ENCODE measurements around the gene MAGOH. TPM values are rescaled to one million over a fixed set of nuclear protein-coding genes. Genes with fewer than 3 reads are reported as not detected.
A peak's percentile ranks its signal among the peaks of the same experiment; 100 is the strongest.

The MAGOH gene
- total and polyA plus RNA-seq, 9 of the 15 experiments (the other 6 are each of a cell fraction or from before 2014, with no cell fraction given), result 102 to 342 (median 135) TPM

DNA sequence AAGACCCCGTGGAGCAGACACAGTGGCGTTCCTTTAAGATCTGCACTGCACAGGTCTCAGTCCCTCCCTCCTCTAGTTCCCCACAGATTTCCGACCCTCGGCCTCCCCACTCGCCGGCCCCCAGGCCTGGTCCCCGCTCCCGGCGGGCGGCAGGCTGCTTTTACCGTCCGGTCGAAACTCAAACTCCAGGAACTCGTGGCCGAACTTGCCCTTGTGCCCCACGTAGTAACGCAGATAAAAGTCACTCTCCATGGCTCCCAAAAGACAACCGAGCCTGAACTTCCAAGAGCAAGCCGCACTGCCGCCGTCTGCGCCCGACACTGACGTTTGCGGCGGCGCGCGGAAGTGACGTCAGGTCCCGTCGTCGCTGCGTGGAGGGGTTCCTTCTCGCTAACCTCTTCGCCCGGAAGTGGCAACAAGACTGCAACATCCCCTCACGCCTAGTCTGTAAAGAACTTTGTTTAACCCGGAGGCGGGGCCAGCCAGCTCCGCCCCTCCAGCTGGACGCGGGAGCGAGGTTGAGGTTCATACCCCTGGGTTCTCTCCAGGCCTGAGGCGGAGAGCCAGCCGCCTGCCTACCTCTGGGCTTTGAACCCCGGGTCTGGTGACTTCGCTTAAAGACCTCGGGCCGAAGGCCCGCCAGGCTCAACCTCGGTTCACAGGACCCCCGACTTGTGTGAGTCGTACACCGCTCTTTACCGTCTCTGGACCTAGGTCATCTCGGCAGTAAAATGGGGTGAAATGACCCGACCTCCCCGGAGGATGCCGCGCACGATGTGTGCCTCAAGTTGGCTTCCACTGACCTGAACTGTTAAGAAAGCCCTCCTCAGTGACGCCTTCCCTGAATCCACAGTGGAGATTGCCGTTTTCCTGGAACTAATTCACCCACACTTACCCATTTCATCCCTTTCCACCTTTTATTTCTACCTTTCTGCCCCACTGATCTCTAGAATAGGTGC is at the start of gene MAGOH (continued):
- TF ChIP-seq, protein P1, sequence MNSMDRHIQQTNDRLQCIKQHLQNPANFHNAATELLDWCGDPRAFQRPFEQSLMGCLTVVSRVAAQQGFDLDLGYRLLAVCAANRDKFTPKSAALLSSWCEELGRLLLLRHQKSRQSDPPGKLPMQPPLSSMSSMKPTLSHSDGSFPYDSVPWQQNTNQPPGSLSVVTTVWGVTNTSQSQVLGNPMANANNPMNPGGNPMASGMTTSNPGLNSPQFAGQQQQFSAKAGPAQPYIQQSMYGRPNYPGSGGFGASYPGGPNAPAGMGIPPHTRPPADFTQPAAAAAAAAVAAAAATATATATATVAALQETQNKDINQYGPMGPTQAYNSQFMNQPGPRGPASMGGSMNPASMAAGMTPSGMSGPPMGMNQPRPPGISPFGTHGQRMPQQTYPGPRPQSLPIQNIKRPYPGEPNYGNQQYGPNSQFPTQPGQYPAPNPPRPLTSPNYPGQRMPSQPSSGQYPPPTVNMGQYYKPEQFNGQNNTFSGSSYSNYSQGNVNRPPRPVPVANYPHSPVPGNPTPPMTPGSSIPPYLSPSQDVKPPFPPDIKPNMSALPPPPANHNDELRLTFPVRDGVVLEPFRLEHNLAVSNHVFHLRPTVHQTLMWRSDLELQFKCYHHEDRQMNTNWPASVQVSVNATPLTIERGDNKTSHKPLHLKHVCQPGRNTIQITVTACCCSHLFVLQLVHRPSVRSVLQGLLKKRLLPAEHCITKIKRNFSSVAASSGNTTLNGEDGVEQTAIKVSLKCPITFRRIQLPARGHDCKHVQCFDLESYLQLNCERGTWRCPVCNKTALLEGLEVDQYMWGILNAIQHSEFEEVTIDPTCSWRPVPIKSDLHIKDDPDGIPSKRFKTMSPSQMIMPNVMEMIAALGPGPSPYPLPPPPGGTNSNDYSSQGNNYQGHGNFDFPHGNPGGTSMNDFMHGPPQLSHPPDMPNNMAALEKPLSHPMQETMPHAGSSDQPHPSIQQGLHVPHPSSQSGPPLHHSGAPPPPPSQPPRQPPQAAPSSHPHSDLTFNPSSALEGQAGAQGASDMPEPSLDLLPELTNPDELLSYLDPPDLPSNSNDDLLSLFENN (IDR thresholded peaks at IDR 0.05; ENCODE audit: low read depth in 2 of 2, low read length in 2 of 2), result no peak; a peak in 1 of 4 replicates
- TF ChIP-seq KHSRP (IDR thresholded peaks at IDR 0.05) (peak; percentile 98), BMI1 (IDR thresholded peaks at IDR 0.05; ENCODE audit: low read length) (no peak), ZNF133 (CRISPR knock-in tag; IDR thresholded peaks at IDR 0.05) (no peak), PHF21A (IDR thresholded peaks at IDR 0.05; ENCODE audit: borderline replicate concordance, low read depth) (no peak), JUND (IDR thresholded peaks at IDR 0.05; ENCODE audit: borderline replicate concordance, low read depth, low read length) (peak; percentile 89), JUND (tag; IDR thresholded peaks at IDR 0.05; ENCODE audit: borderline replicate concordance, low read depth, low read length) (peak; percentile 70; the same call in 2 of the 3 replicates), CHCHD3 (CRISPR knock-in tag; IDR thresholded peaks at IDR 0.05) (0 out of 2 replicates have a peak, but pooled peaks have one; percentile 26), BACH1 (tag; IDR thresholded peaks at IDR 0.05) (no peak), STAG1 (CRISPR knock-in tag; IDR thresholded peaks at IDR 0.05; ENCODE audit: borderline replicate concordance) (no peak), PCBP2 (IDR thresholded peaks at IDR 0.05; ENCODE audit: low read depth, low read length, poor library complexity, severe bottlenecking) (no peak), EP300 (IDR thresholded peaks at IDR 0.05; ENCODE audit: low read length) (peak; percentile 85)
- TF ChIP-seq, protein P2, sequence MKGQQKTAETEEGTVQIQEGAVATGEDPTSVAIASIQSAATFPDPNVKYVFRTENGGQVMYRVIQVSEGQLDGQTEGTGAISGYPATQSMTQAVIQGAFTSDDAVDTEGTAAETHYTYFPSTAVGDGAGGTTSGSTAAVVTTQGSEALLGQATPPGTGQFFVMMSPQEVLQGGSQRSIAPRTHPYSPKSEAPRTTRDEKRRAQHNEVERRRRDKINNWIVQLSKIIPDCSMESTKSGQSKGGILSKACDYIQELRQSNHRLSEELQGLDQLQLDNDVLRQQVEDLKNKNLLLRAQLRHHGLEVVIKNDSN (CRISPR knock-in tag; IDR thresholded peaks at IDR 0.05), result no peak; the same call in none of the 2 replicates
- TF ChIP-seq, protein P3, sequence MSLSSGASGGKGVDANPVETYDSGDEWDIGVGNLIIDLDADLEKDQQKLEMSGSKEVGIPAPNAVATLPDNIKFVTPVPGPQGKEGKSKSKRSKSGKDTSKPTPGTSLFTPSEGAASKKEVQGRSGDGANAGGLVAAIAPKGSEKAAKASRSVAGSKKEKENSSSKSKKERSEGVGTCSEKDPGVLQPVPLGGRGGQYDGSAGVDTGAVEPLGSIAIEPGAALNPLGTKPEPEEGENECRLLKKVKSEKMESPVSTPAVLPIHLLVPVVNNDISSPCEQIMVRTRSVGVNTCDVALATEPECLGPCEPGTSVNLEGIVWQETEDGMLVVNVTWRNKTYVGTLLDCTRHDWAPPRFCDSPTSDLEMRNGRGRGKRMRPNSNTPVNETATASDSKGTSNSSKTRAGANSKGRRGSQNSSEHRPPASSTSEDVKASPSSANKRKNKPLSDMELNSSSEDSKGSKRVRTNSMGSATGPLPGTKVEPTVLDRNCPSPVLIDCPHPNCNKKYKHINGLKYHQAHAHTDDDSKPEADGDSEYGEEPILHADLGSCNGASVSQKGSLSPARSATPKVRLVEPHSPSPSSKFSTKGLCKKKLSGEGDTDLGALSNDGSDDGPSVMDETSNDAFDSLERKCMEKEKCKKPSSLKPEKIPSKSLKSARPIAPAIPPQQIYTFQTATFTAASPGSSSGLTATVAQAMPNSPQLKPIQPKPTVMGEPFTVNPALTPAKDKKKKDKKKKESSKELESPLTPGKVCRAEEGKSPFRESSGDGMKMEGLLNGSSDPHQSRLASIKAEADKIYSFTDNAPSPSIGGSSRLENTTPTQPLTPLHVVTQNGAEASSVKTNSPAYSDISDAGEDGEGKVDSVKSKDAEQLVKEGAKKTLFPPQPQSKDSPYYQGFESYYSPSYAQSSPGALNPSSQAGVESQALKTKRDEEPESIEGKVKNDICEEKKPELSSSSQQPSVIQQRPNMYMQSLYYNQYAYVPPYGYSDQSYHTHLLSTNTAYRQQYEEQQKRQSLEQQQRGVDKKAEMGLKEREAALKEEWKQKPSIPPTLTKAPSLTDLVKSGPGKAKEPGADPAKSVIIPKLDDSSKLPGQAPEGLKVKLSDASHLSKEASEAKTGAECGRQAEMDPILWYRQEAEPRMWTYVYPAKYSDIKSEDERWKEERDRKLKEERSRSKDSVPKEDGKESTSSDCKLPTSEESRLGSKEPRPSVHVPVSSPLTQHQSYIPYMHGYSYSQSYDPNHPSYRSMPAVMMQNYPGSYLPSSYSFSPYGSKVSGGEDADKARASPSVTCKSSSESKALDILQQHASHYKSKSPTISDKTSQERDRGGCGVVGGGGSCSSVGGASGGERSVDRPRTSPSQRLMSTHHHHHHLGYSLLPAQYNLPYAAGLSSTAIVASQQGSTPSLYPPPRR (CRISPR knock-in tag; IDR thresholded peaks at IDR 0.05; ENCODE audit: borderline replicate concordance), result no peak
- TF ChIP-seq, protein P4, sequence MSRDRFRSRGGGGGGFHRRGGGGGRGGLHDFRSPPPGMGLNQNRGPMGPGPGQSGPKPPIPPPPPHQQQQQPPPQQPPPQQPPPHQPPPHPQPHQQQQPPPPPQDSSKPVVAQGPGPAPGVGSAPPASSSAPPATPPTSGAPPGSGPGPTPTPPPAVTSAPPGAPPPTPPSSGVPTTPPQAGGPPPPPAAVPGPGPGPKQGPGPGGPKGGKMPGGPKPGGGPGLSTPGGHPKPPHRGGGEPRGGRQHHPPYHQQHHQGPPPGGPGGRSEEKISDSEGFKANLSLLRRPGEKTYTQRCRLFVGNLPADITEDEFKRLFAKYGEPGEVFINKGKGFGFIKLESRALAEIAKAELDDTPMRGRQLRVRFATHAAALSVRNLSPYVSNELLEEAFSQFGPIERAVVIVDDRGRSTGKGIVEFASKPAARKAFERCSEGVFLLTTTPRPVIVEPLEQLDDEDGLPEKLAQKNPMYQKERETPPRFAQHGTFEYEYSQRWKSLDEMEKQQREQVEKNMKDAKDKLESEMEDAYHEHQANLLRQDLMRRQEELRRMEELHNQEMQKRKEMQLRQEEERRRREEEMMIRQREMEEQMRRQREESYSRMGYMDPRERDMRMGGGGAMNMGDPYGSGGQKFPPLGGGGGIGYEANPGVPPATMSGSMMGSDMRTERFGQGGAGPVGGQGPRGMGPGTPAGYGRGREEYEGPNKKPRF (IDR thresholded peaks at IDR 0.05; ENCODE audit: low read depth, low read length), result no peak

Measured in K562 (cell line).